ENCODE measurements around the gene ZNF584.
"Not testable (repeated sequence)": the region's sequence is repeated elsewhere in the genome, so short reads cannot be mapped to it uniquely, and the experiment has no call there.

The ZNF584 gene

DNA sequence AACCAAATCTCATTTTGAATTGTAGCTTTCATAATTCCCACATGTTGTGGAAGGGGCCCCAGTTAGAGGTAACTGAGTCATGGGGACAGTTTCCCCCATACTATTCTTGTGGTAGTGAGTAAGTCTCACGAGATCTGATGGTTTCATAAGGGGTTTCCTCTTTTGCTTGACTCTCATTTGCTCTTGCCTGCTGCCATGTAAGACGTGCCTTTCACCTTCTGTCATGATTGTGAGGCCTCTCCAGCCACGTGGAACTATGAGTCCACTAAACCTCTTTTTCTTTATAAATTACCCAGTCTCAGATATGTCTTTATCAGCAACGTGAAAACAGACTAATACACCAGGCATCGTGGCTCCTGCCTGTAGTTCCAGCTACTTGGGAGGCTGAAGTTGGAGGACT, 41.5 kb downstream of the ZNF584 start:
- not testable (repeated sequence) for H3K9me2 ChIP-seq (replicated peaks; ENCODE audit: low read depth, low read length); H3K79me2 ChIP-seq (ENCODE audit: insufficient read depth, low read length); H3F3A ChIP-seq (ENCODE audit: low read depth); H3K36me3 ChIP-seq (ENCODE audit: insufficient read depth, low read length); H3K9me3 ChIP-seq (ENCODE audit: insufficient read depth, low read depth, low read length); H3K4me3 ChIP-seq (ENCODE audit: low read length, poor library complexity, severe bottlenecking); H3K4me2 ChIP-seq (ENCODE audit: low read depth, low read length, poor library complexity, severe bottlenecking); H3K9ac ChIP-seq (ENCODE audit: low read depth, low read length, poor library complexity, severe bottlenecking); H4K20me1 ChIP-seq (ENCODE audit: insufficient read depth, low read length, poor library complexity, severe bottlenecking); H3K27me3 ChIP-seq (ENCODE audit: insufficient read depth, low read length, poor library complexity, severe bottlenecking); H2AFZ ChIP-seq (ENCODE audit: low read length)
- peaks cover 14% of the 10 kb centered on the region for H3K4me1 ChIP-seq (ENCODE audit: insufficient read depth, low read length, poor library complexity, severe bottlenecking)

DNA sequence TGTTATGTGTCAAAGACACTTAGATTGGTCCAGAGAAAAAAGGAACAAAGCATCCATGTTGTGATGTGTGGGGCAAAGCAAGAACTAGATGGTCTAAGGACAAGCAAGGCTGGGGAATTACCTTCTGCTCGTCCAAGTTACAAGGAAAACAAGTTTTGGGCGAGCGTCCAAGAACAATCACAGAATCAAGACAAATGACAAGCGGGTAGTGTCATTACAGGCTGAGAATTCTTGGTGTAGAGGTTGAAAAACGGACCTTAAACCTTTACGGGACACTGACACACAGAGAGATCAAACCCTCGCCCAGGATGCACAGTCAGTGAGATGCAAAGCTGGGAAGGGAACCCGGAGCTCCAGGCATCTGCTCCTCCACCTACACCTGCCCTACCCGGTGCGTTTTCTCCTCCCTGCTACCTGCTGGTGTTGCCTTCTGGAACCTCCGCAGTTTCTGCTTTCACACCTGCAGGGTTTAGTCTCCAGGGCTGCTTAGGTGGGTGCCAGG, 42.5 kb downstream of the ZNF584 start:
- peak overlapping the region; percentile 82 for H3K4me3 ChIP-seq (ENCODE audit: low read length, poor library complexity, severe bottlenecking)
- TF ChIP-seq, protein P1, sequence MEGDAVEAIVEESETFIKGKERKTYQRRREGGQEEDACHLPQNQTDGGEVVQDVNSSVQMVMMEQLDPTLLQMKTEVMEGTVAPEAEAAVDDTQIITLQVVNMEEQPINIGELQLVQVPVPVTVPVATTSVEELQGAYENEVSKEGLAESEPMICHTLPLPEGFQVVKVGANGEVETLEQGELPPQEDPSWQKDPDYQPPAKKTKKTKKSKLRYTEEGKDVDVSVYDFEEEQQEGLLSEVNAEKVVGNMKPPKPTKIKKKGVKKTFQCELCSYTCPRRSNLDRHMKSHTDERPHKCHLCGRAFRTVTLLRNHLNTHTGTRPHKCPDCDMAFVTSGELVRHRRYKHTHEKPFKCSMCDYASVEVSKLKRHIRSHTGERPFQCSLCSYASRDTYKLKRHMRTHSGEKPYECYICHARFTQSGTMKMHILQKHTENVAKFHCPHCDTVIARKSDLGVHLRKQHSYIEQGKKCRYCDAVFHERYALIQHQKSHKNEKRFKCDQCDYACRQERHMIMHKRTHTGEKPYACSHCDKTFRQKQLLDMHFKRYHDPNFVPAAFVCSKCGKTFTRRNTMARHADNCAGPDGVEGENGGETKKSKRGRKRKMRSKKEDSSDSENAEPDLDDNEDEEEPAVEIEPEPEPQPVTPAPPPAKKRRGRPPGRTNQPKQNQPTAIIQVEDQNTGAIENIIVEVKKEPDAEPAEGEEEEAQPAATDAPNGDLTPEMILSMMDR (conservative IDR thresholded peaks at IDR 0.05; ENCODE audit: low read length) = no peak
- no peak for TF ChIP-seq EZH2phosphoT487 (IDR thresholded peaks at IDR 0.05; ENCODE audit: borderline replicate concordance)
- H3K79me2 ChIP-seq (ENCODE audit: insufficient read depth, low read length) = no peaks in the 10 kb centered on the region
- peaks cover 14% of the 10 kb centered on the region for H3K4me1 ChIP-seq (ENCODE audit: insufficient read depth, low read length, poor library complexity, severe bottlenecking)
- no peaks in the 10 kb centered on the region for H3K27me3 ChIP-seq (ENCODE audit: insufficient read depth, low read length, poor library complexity, severe bottlenecking)
- H3K36me3 ChIP-seq (ENCODE audit: insufficient read depth, low read length) = no peaks in the 10 kb centered on the region
- peak overlapping the region; percentile 90 for H3K4me2 ChIP-seq (ENCODE audit: low read depth, low read length, poor library complexity, severe bottlenecking)
- peaks cover 6% of the 10 kb centered on the region; the same call in 1 of the 2 replicates for H3K9me3 ChIP-seq (ENCODE audit: insufficient read depth, low read depth, low read length)
- H3F3A ChIP-seq (ENCODE audit: low read depth) = no peaks in the 10 kb centered on the region
- no peak overlapping the region for H3K9ac ChIP-seq (ENCODE audit: low read depth, low read length, poor library complexity, severe bottlenecking)
- no peaks in the 10 kb centered on the region for H3K9me2 ChIP-seq (replicated peaks; ENCODE audit: low read depth, low read length)
- H2AFZ ChIP-seq (ENCODE audit: low read length) = peak overlapping the region; percentile 72
- no peaks in the 10 kb centered on the region for H4K20me1 ChIP-seq (ENCODE audit: insufficient read depth, low read length, poor library complexity, severe bottlenecking)

DNA sequence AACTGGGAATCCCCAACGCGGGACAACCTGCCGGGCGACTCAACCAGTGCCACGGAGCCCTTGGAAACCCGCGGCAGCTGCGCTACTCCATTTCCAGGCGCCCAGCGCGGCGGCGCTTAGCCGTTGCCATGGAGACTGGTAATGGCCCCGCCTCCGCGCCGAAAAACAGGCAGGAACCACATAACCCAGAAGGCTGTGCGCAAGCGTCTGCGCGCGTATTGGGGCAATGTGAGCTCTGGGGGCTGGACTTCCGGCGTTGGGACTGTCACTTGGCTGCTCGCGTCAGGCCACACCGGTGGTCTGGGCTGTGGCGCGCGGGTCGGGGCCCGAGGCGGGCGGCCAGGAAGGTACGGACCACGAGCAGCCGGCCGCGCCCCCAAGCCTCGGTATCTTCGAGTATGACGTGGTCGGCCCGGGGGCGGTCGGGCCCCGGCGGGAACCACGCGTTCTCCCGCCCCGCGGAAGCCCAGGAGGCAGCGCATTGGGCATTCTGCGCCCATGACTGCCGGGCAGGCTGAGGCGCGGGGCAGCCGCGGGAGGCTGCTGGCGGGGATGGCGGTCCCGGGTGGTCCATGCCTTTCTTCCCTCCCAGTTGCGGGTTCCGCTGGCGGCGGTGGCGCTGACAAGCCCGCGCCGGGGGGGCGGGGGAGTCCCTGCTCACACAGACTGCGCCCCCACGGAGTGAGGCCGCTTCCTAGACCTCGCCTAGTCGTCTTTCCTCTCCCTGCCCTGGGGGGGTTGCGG, 43.1 kb downstream of the ZNF584 start, which contains the start of gene ZNF324B:
Gene ZNF324B, plus strand, starts transcription at position 265 of the 744 bp plus-strand sequence. CDS start 2,080 bp downstream, outside the sequence.
- peak within 1 kb of the TSS; percentile 75 for H3K9ac ChIP-seq (ENCODE audit: low read depth, low read length, poor library complexity, severe bottlenecking)
- no peaks in the 10 kb centered on the region for H3K9me2 ChIP-seq (replicated peaks; ENCODE audit: low read depth, low read length)
- H3K9me3 ChIP-seq (ENCODE audit: insufficient read depth, low read depth, low read length) = peaks cover 6% of the 10 kb centered on the region; the same call in 1 of the 2 replicates
- no peaks in the 10 kb centered on the region for H3F3A ChIP-seq (ENCODE audit: low read depth)
- H3K27me3 ChIP-seq (ENCODE audit: insufficient read depth, low read length, poor library complexity, severe bottlenecking) = no peaks in the 10 kb centered on the region
- no peaks in the 10 kb centered on the region for H3K79me2 ChIP-seq (ENCODE audit: insufficient read depth, low read length)
- H3K4me1 ChIP-seq (ENCODE audit: insufficient read depth, low read length, poor library complexity, severe bottlenecking) = peaks cover 14% of the 10 kb centered on the region
- no peak for TF ChIP-seq EZH2phosphoT487 (IDR thresholded peaks at IDR 0.05; ENCODE audit: borderline replicate concordance)
- TF ChIP-seq, protein P1 (conservative IDR thresholded peaks at IDR 0.05; ENCODE audit: low read length) = no peak
- H3K36me3 ChIP-seq (ENCODE audit: insufficient read depth, low read length) = no peaks in the 10 kb centered on the region
- H2AFZ ChIP-seq (ENCODE audit: low read length) = peak within 1 kb of the TSS; percentile 83
- H4K20me1 ChIP-seq (ENCODE audit: insufficient read depth, low read length, poor library complexity, severe bottlenecking) = no peaks in the 10 kb centered on the region
- peak within 1 kb of the TSS; percentile 82 for H3K4me3 ChIP-seq (ENCODE audit: low read length, poor library complexity, severe bottlenecking)
- peak within 1 kb of the TSS; percentile 90 for H3K4me2 ChIP-seq (ENCODE audit: low read depth, low read length, poor library complexity, severe bottlenecking)

Data from Loucy (cell line).